HCT116 (cell line): ENCODE data around the gene PSMD11. TPM values are rescaled to one million over a fixed set of nuclear protein-coding genes. Genes with fewer than 3 reads are reported as not detected.

ENCODE experiments used
- ATAC-seq: fragments of 200-7000 bp; cut with Tn5 transposase; 2 replicates; pipeline ENCODE4 v1.9.1; 2020; ENCODE audit warnings: mild to moderate bottlenecking, moderate library complexity
- BruUV-seq: library from RNA; stranded (reverse); fragments of 400-500 nt; replicated peaks from 2 replicates; lab custom pipeline; 2021; lab: Mats Ljungman, UMichigan
- CTCF ChIA-PET: fragments of 300-600 bp; sonication (Branson Sonifier 250); formaldehyde crosslinking; loops from one replicate; lab custom pipeline; 2021; ENCODE audit warnings: antibody characterized with exemption; lab: Charles Lee
- POLR2A ChIA-PET: fragments of 300-600, 350-600 bp; sonication (Branson Sonifier 250); formaldehyde crosslinking; loops from one replicate; lab custom pipeline; 2021; ENCODE audit warnings: antibody characterized with exemption; lab: Charles Lee
- RAD21 ChIA-PET, 2 experiments: fragments of 300-600 bp; sonication (Branson Sonifier 250); formaldehyde crosslinking; loops; one replicate each; lab custom pipeline; 2023; ENCODE audit warnings: low total read pairs in 2 of 2; ENCODE audit not compliant: uncharacterized antibody in 2 of 2, unreplicated experiment in 2 of 2, low non-redundant PET in 1 of 2; lab: Charles Lee
- DNase-seq: peaks from one replicate; pipeline ENCODE4 v3.0.0-alpha.2; 2010; ENCODE audit warnings: low read depth, low spot score
- H2AFZ ChIP-seq: fragments of 200-600 bp; shearing (Covaris generic), sonication (generic); 2 replicates; pipeline ENCODE4 v1.6.1; 2017; ENCODE audit warnings: low read depth, mixed run types, mixed read lengths, antibody characterized with exemption, low read length; ENCODE audit not compliant: poor library complexity, severe bottlenecking
- H3K27ac ChIP-seq: 2 replicates; pipeline ENCODE4 v1.5.1; 2012; ENCODE audit warnings: low read depth, low read length
- H3K27me3 ChIP-seq: fragments of 200-600 bp; sonication (generic); 2 replicates; pipeline ENCODE4 v1.6.1; 2016; ENCODE audit warnings: mixed run types, low read length, mixed read lengths; ENCODE audit not compliant: insufficient read depth
- H3K36me3 ChIP-seq, 2 experiments: fragments of 200-500 bp in 1 of 2; fragments of 200-600 bp in 1 of 2; sonication (Bioruptor generic) in 1 of 2; sonication (generic) in 1 of 2; 2 replicates each; pipeline versions ENCODE4 v1.5.1 to v1.6.1; 2014 to 2016; ENCODE audit warnings: low read length in 2 of 2, inconsistent platforms in 1 of 2, mixed read lengths in 1 of 2, mixed run types in 1 of 2; ENCODE audit not compliant: insufficient read depth in 2 of 2, control insufficient read depth in 1 of 2
- H3K4me1 ChIP-seq, 2 experiments: fragments of 200-600 bp in 1 of 2; sonication (generic) in 1 of 2; 2 replicates each; pipeline versions ENCODE4 v1.5.1 to v1.6.1; 2012 to 2017; ENCODE audit warnings: low read length in 2 of 2, inconsistent platforms in 1 of 2, mild to moderate bottlenecking in 1 of 2, mixed read lengths in 1 of 2, mixed run types in 1 of 2, moderate library complexity in 1 of 2; ENCODE audit not compliant: insufficient read depth in 2 of 2, control insufficient read depth in 1 of 2
- H3K4me2 ChIP-seq: fragments of 200-600 bp; sonication (generic); 2 replicates; pipeline ENCODE4 v1.6.1; 2017; ENCODE audit warnings: mixed run types, low read length, mixed read lengths
- H3K4me3 ChIP-seq, 2 experiments: fragments of 200-600 bp in 1 of 2; sonication (generic) in 1 of 2; replicated peaks in 1 of 2; 2 replicates each; pipeline ENCODE4 v1.5.1; 2011 to 2016; ENCODE audit warnings: low read length in 2 of 2, control low read depth in 1 of 2, low read depth in 1 of 2, mild to moderate bottlenecking in 1 of 2, mixed read lengths in 1 of 2, mixed run types in 1 of 2
- H3K79me2 ChIP-seq: fragments of 200-600 bp; sonication (generic); 2 replicates; pipeline ENCODE4 v1.6.1; 2017; ENCODE audit warnings: mild to moderate bottlenecking, mixed run types, low read length, moderate library complexity, mixed read lengths; ENCODE audit not compliant: insufficient read depth
- H3K9ac ChIP-seq: fragments of 200-600 bp; sonication (generic); 2 replicates; pipeline ENCODE4 v1.6.1; 2016; ENCODE audit warnings: low read length, mixed read lengths
- H3K9me2 ChIP-seq: fragments of 200-600 bp; sonication (generic), shearing (Covaris generic); 2 replicates; pipeline ENCODE4 v1.6.1; 2017; ENCODE audit warnings: mixed run types, mild to moderate bottlenecking, moderate library complexity; ENCODE audit not compliant: insufficient read depth
- H3K9me3 ChIP-seq, 2 experiments: fragments of 200-500 bp in 1 of 2; fragments of 200-600 bp in 1 of 2; sonication (Bioruptor generic) in 1 of 2; sonication (generic) in 1 of 2; 2 replicates each; pipeline ENCODE4 v1.6.1; 2014 to 2017; ENCODE audit warnings: low read length in 2 of 2, mixed read lengths in 2 of 2, inconsistent platforms in 1 of 2, low read depth in 1 of 2, mild to moderate bottlenecking in 1 of 2, mixed run types in 1 of 2, moderate library complexity in 1 of 2; ENCODE audit not compliant: control insufficient read depth in 1 of 2, insufficient read depth in 1 of 2
- H4K20me1 ChIP-seq: fragments of 200-600 bp; sonication (generic), shearing (Covaris generic); 2 replicates; pipeline ENCODE4 v1.6.1; 2017; ENCODE audit warnings: mixed run types, mild to moderate bottlenecking, moderate library complexity; ENCODE audit not compliant: insufficient read depth
- CBX3 ChIP-seq: IDR thresholded peaks from 2 replicates; pipeline ENCODE4 v1.6.1; 2012; ENCODE audit warnings: low read depth
- CEBPB ChIP-seq: IDR thresholded peaks from 2 replicates; pipeline ENCODE4 v1.6.1; 2012; ENCODE audit warnings: low read depth
- EGR1 ChIP-seq: IDR thresholded peaks from 2 replicates; pipeline ENCODE4 v1.6.1; 2012; ENCODE audit warnings: low read depth
- ELF1 ChIP-seq: IDR thresholded peaks from 2 replicates; pipeline ENCODE4 v1.6.1; 2012; ENCODE audit warnings: low read depth, borderline replicate concordance
- EZH2phosphoT487 ChIP-seq: fragments of 200-600 bp; IDR thresholded peaks from 2 replicates; pipeline ENCODE4 v1.6.1; 2018; ENCODE audit warnings: antibody characterized with exemption, borderline replicate concordance
- FOSL1 ChIP-seq: IDR thresholded peaks from 2 replicates; pipeline ENCODE4 v1.6.1; 2012; ENCODE audit warnings: low read depth
- JUND ChIP-seq: IDR thresholded peaks from 2 replicates; pipeline ENCODE4 v1.6.1; 2012
- POLR2A ChIP-seq: IDR thresholded peaks from 2 replicates; pipeline ENCODE4 v1.7.0; 2011; ENCODE audit warnings: borderline replicate concordance; ENCODE audit not compliant: insufficient read depth, insufficient read length; ENCODE audit errors: extremely low read depth
- POLR2AphosphoS5 ChIP-seq: IDR thresholded peaks from 2 replicates; pipeline ENCODE4 v1.6.1; 2011; ENCODE audit warnings: mild to moderate bottlenecking, low read depth, low read length, moderate library complexity
- RAD21 ChIP-seq: IDR thresholded peaks from 2 replicates; pipeline ENCODE4 v1.6.1; 2012; ENCODE audit warnings: low read depth, mild to moderate bottlenecking
- SIN3A ChIP-seq: IDR thresholded peaks from 2 replicates; pipeline ENCODE4 v1.6.1; 2012; ENCODE audit warnings: low read depth
- SP1 ChIP-seq: IDR thresholded peaks from 2 replicates; pipeline ENCODE4 v1.6.1; 2012; ENCODE audit warnings: low read depth
- SRF ChIP-seq: IDR thresholded peaks from 2 replicates; pipeline ENCODE4 v1.6.1; 2012; ENCODE audit warnings: low read depth
- TCF7L2 ChIP-seq: IDR thresholded peaks from 2 replicates; pipeline ENCODE4 v1.7.0; 2011; ENCODE audit warnings: borderline replicate concordance, inconsistent platforms; ENCODE audit not compliant: insufficient read depth, insufficient read length; ENCODE audit errors: extremely low read depth
- ZFX ChIP-seq: fragments of 450-650 bp; IDR thresholded peaks from 2 replicates; pipeline ENCODE4 v1.6.1; 2017
- ZNF274 ChIP-seq: fragments of 200-500 bp; sonication (Bioruptor generic); IDR thresholded peaks from 2 replicates; pipeline ENCODE4 v1.6.1; 2014; ENCODE audit warnings: mild to moderate bottlenecking, low read depth, low read length, inconsistent platforms
- intact Hi-C: fragments of 100-400 bp; cut with micrococcal nuclease; formaldehyde crosslinking; loops from 2 replicates; pipeline ENCODE4 v1.10.0; 2022
- total RNA-seq: library from RNA; stranded (reverse); gene quantifications from one replicate; pipeline ENCODE4 v1.2.1, GENCODE V29; 2021; ENCODE audit not compliant: unreplicated experiment
- TF ChIP-seq, protein P1 (sequence below): IDR thresholded peaks from 2 replicates; pipeline ENCODE4 v1.6.1; 2011; ENCODE audit warnings: mild to moderate bottlenecking, low read length, moderate library complexity; ENCODE audit not compliant: insufficient replicate concordance; ENCODE audit errors: extremely low read depth
- TF ChIP-seq, protein P2 (sequence below): IDR thresholded peaks from 2 replicates; pipeline ENCODE4 v1.6.1; 2012
- TF ChIP-seq, protein P3 (sequence below), 3 experiments: fragments of 200-600 bp in 1 of 3; sonication (generic) in 1 of 3; IDR thresholded peaks in 2 of 3; conservative IDR thresholded peaks in 1 of 3; 2 replicates each; pipeline ENCODE4 v1.5.1; 2012 to 2017; ENCODE audit warnings: low read depth in 2 of 3, low read length in 2 of 3, antibody characterized with exemption in 1 of 3, borderline replicate concordance in 1 of 3, control low read depth in 1 of 3, mild to moderate bottlenecking in 1 of 3, mixed read lengths in 1 of 3, mixed run types in 1 of 3, moderate library complexity in 1 of 3; ENCODE audit not compliant: insufficient read depth in 1 of 3
- TF ChIP-seq, protein P4 (sequence below): IDR thresholded peaks from 2 replicates; pipeline ENCODE4 v1.6.1; 2012

Gene PSMD11
- total RNA-seq, 1 experiment from 2014 or later, result 143 TPM

DNA sequence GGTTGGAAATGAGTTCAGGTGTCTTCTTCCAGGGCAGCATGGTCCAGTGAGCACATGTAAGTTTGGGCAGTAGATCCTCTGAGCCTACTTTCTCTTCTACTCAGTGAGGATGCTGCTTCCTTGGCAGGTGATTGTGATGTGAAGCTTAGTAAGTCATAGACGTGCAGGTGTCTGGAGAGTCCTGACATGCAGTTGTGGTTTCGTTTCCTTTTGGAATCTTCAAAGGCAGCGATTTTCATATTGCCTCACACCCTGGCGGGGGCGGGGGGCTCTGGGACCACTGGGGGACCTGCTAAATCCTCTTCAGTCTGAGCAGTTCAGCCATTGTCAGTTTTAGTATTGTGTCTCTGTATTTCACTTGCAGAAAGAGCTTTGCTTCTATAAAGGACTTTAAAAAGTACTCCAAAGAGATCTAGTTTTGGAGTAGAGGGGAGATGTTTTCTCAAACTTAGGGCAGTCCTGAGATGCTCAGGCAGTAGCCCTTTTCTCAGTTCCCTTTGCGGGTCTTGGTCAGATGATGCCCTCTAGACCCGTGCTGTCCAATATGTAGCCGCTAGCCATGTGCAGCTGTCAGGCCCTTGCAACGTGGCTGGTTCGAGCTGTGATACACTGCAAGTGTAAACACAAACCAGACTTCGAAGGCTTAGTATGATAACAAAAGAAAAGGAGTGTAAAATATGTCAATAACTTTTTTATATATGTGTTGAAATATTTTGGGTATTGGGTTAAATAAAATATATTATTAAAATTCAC, 38.4 kb downstream of the PSMD11 start:
- peaks cover 42 to 45% of the 10 kb centered on the region in 2 experiments; a peak in 3 of 4 replicates for H3K36me3 ChIP-seq
- POLR2A ChIA-PET, result no interaction called here
- CTCF ChIA-PET, result interaction anchor here (2.5 kb wide), 1 partner anchor 21 kb away, joined by 9 read pairs; no protein-coding TSS in a partner anchor
- no peak overlapping the region for H3K4me2 ChIP-seq
- H3K4me1 ChIP-seq, result peaks cover 4 to 14% of the 10 kb centered on the region in 2 experiments
- ATAC-seq (no peak), DNase-seq (no peak)
- no peak overlapping the region for H2AFZ ChIP-seq
- H3K27ac ChIP-seq, result no peak overlapping the region
- H3K4me3 ChIP-seq, result no peak overlapping the region
- intact Hi-C loops, result loop anchor here (5.0 kb wide), 1 partner anchor 130 kb away; no protein-coding TSS in a partner anchor
- no peak overlapping the region for H3K9ac ChIP-seq
- H3K9me2 ChIP-seq, result no peaks in the 10 kb centered on the region
- RAD21 ChIA-PET, result interaction anchor here in 1 of 2 experiments (0.6 kb wide), 1 partner anchor 190 kb away, joined by 3 read pairs; no protein-coding TSS in a partner anchor
- no peaks in the 10 kb centered on the region for H3K79me2 ChIP-seq
- TF ChIP-seq CEBPB (no peak), TCF7L2 (no peak), SIN3A (no peak), FOSL1 (no peak), EGR1 (no peak), CBX3 (no peak), SRF (no peak), EZH2phosphoT487 (no peak), RAD21 (no peak), POLR2AphosphoS5 (no peak), JUND (no peak), ZFX (no peak), POLR2A (no peak), ZNF274 (no peak), ELF1 (no peak), SP1 (no peak)
- TF ChIP-seq, protein P1, sequence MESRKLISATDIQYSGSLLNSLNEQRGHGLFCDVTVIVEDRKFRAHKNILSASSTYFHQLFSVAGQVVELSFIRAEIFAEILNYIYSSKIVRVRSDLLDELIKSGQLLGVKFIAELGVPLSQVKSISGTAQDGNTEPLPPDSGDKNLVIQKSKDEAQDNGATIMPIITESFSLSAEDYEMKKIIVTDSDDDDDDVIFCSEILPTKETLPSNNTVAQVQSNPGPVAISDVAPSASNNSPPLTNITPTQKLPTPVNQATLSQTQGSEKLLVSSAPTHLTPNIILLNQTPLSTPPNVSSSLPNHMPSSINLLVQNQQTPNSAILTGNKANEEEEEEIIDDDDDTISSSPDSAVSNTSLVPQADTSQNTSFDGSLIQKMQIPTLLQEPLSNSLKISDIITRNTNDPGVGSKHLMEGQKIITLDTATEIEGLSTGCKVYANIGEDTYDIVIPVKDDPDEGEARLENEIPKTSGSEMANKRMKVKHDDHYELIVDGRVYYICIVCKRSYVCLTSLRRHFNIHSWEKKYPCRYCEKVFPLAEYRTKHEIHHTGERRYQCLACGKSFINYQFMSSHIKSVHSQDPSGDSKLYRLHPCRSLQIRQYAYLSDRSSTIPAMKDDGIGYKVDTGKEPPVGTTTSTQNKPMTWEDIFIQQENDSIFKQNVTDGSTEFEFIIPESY, result no peak
- TF ChIP-seq, protein P2, sequence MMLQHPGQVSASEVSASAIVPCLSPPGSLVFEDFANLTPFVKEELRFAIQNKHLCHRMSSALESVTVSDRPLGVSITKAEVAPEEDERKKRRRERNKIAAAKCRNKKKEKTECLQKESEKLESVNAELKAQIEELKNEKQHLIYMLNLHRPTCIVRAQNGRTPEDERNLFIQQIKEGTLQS, result no peak
- TF ChIP-seq, protein P3, sequence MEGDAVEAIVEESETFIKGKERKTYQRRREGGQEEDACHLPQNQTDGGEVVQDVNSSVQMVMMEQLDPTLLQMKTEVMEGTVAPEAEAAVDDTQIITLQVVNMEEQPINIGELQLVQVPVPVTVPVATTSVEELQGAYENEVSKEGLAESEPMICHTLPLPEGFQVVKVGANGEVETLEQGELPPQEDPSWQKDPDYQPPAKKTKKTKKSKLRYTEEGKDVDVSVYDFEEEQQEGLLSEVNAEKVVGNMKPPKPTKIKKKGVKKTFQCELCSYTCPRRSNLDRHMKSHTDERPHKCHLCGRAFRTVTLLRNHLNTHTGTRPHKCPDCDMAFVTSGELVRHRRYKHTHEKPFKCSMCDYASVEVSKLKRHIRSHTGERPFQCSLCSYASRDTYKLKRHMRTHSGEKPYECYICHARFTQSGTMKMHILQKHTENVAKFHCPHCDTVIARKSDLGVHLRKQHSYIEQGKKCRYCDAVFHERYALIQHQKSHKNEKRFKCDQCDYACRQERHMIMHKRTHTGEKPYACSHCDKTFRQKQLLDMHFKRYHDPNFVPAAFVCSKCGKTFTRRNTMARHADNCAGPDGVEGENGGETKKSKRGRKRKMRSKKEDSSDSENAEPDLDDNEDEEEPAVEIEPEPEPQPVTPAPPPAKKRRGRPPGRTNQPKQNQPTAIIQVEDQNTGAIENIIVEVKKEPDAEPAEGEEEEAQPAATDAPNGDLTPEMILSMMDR (IDR thresholded peaks at IDR 0.05 in 2 of 3, conservative IDR thresholded peaks at IDR 0.05 in 1 of 3; ENCODE audit: borderline replicate concordance in 1 of 3, insufficient read depth in 1 of 3, low read depth in 2 of 3, low read length in 2 of 3), result no peak
- TF ChIP-seq, protein P4, sequence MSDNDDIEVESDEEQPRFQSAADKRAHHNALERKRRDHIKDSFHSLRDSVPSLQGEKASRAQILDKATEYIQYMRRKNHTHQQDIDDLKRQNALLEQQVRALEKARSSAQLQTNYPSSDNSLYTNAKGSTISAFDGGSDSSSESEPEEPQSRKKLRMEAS, result no peak
- H3K9me3 ChIP-seq, result no peaks in the 10 kb centered on the region
- H3K27me3 ChIP-seq, result no peaks in the 10 kb centered on the region
- BruUV-seq, result no TSS peak
- H4K20me1 ChIP-seq, result no peaks in the 10 kb centered on the region
